ENCODE measurements around the gene FGB. TPM values are rescaled to one million over a fixed set of nuclear protein-coding genes. Genes with fewer than 3 reads are reported as not detected.

The FGB gene
- not detected in 2 replicates for total RNA-seq (2014; rRNA removed)
- polyA plus RNA-seq (2012), result not detected

DNA sequence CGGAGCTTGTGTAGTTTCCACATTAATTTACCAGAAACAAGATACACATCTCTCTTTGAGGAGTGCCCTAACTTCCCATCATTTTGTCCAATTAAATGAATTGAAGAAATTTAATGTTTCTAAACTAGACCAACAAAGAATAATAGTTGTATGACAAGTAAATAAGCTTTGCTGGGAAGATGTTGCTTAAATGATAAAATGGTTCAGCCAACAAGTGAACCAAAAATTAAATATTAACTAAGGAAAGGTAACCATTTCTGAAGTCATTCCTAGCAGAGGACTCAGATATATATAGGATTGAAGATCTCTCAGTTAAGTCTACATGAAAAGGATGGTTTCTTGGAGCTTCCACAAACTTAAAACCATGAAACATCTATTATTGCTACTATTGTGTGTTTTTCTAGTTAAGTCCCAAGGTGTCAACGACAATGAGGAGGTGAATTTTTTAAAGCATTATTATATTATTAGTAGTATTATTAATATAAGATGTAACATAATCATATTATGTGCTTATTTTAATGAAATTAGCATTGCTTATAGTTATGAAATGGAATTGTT, at the start of gene FGB:
Gene FGB, plus strand, starts transcription at position 315 of the 558 bp plus-strand sequence. Its CDS starts 8 bp downstream, at position 323.
- no peak for DNase-seq (ENCODE audit: low read depth)

DNA sequence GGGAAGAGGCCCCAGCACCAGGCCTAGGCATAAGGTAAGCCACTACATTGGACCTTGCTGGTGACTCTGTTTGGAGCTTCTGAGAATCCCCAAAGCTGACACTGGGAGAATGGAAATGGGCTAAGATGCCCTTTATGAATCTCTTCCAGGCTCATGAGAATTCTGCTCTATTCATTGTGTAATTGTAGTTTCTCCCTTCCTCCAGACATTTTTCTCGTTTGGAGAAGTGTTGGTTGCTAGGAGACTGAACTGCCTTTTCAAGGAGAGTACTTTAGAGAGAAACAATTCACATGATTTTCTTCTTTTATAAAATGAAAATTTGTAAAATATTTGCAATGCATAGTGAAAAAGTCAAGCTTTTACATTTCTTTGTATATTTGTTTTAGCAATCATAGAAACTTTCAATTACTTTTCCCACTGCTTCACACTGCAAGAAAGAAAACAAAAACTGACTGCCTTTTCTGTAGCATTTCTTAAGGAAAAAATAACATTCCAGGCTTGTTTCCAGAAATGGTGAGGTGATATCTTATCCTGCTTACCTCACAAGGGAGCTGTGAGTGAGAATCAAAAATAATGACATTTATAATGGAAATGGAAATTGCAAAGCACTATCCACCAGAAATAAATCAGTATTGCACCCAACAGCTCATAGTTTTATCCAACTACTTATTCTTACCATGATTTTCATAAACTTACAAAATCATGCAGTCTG, 46.3 kb upstream of the FGB start:
- DNase-seq (ENCODE audit: low read depth), result no peak

DNA sequence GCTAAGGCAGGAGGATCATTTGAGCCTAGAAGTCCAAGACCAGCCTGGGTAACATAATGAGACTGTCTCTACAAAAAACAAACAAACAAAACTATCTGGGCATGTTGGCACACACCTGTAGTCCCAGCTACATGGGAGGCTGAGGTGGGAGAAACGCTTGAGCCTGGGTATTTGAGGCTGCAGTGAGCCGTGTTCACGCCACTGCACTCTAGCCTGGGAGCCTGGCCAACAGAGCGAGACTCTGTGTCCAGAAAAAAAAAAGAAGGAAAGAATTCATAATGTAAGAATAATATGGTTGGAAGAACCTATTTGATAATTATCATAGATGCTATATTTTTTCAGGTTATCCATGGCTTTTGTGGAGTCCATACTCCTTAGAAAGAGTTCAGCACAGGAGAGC, 45.2 kb upstream of the FGB start:
- no peak for DNase-seq (ENCODE audit: low read depth)

DNA sequence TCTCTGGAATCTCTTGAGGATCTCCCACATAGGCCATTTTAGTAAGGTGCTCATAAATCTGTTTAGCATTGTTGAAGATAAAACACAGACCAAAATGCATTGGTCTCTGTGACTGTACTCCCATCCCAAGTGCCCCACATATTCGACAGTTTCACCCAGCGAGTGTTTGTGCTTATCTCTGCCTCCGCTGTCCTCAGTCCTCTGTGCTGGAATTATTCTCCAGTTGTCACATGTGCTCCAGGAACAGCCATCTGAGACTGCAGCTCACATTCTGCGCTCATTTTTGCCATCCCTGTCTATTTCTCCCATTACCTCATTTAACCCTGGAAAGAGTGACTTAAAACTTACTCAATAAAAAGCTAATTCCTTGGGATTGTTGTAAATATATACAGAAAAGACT, 43.6 kb upstream of the FGB start:
- no peak for DNase-seq (ENCODE audit: low read depth)

DNA sequence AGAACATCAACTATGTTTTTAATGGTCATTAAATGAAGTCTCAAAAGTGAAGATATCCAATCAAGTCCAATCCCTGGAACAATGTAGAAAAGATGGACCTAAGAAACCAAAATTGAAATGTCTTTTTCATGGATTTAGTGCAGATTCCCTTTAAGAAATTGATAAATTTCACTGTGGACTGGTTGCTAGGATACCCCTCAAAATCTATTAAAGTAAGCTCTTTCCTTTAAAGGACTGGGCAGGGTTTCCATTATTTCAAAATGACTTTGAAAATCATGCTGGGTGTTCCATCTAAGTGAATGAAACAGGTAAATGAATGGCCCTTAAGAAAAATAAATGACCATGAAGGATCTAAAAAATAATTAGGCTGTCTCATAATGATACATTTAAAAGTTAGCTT, 41.2 kb upstream of the FGB start:
- no peak for DNase-seq (ENCODE audit: low read depth)

DNA sequence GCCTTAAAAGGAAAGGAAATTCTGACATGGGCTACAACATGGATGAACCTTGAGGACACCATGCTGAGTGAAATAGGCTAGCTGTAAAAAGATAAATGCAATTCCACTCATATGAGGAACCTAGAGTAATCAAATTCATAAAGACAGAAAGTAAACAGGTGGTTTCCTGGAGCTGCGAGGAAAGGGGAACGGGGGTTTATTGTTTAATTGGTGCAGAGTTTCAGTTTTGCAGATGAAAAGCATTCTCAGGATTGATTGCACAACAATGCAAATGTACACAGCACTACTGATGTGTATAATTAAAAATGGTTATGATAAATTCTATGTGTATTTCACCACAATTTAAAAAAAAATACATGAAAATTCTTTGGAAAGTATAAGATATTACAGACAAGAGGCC, 36.7 kb upstream of the FGB start:
- no peak for DNase-seq (ENCODE audit: low read depth)

DNA sequence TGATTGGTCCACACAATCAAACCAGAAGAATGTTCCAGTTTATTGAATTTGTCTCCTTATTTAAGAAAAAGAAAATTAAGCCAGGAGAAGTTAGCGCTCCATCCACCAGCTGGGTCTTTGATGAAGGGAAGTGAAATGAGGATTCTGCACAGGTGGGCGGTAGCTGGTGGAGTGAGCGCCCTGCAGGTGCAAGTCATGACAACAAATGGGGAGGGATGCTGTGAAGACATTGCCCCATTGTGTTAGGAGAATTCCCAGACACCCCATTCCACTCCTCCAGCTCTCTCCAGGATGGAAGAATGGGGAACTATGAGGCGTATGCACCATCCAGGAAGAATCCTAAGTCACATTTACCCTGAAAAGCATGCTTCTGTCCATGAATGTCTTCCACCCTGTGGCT, 35.5 kb upstream of the FGB start:
- DNase-seq (ENCODE audit: low read depth), result no peak

DNA sequence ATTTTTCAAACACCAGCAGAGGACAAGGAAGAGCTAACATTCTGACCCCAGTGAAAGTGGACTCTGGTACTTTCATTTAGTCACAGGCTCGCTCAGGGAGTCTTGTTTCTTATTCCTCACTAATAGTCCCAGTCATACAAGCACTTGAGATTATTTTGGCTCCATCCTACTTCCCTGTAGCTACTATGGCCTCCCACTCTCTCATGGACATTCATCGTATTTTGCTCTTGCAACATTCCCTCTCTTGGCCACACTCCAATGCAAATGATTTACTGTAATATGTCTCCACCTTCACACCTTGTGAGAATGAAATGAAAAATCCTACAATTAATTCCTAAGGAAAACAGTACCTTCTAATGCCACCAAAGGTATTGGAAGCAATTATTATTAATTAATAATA, 33.9 kb upstream of the FGB start:
- no peak for DNase-seq (ENCODE audit: low read depth)

DNA sequence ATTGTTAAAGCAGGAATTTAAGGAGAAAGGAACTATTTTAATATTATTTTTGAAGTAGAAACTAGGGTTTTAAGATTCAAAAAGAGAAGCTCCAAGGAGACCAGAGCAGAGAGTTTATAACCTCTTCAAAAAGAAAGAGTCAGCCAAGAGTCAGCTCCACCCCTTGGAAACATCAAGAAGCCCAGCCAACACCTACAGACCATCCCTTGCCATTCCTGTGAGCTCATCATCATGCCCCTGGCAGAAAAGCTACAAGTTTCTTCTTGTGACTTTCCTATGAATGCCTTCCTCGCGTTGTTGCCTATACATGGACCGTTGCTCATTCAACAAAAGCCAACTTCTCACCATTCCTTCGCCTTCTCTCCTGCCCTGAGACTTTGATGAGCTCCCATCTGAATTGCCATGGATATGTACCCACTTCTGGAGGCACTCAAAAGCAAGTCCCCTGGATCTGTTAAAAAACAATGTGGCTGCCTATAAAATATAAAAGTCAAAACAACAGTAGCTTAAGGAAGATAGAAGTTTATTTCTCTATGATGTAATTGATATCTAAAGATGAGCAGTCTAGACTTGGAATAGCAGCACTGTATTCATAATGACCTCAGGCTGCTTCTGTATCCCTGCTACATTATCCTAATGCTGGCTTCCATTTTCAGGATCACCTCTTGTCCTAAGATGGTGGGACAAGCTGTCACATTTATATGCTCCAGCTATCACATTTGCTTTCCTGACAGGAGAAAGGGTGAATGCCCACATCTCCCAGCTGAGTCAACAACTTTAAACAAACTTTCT, 32.9 kb upstream of the FGB start:
- DNase-seq (ENCODE audit: low read depth), result no peak

DNA sequence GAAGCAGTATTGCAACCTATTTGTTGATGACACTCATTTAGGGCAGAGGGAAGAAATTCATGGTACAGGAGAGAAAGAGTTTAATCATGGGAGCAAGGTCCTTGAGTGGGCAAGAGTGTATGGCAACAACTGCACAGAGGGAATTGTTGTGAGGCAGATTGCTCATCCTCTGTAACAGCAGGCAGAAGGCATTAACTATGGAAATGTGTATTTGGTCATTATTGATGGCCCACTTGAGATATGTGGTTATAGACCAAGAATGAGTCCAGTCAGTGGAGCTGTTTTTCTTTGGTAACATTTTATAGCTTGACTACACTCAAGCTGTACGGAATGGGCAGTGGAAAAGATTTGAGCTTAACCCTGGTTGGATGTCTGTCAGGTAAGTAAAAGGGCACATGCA, 28.5 kb upstream of the FGB start:
- DNase-seq (ENCODE audit: low read depth), result peak; percentile 3

DNA sequence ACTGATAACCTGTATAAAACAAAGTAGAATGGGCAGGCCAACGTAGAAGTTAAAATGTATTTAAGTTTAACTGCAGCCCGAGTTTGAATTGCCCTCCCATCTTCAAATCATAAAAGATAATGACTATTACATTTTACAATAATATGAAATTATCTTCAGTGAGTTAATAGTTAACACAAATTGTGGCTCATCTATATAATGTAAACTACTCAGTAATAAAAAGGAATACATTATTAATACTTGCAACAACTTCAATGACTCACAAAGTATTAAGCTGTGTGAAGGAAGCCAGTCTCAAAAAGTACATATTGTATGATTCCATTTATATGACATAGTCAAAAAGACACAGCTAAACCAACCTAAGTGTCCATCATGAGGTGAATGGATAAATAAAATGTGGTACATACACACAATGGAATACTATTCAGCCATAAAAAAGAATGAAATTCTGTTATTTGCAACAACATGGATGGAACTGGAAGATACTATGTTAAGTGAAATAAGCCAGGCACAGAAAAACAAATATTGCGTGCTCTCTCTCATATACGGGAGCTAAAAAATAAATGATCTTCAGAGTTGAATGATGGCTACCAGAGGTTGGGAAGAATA, 20.4 kb upstream of the FGB start:
- DNase-seq (ENCODE audit: low read depth), result no peak

DNA sequence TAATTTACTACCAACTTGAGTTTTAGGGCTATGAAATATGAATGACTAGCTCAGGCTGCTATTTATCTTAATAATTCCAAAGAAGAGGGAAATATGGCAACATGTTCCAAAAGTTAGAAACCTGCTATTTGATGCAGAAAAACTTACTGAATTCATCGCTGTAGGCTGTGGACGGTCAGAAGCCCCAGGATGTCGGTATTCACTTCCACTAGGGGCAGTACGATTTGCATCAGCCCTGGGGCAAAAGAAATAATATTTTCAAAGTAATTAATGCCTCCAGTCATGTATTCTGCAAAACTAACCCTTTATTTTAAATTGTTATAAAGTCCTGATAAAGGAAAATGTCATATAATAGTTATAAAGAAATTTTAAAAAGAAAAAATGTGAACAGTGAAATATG, 17.1 kb upstream of the FGB start:
- DNase-seq (ENCODE audit: low read depth), result no peak

DNA sequence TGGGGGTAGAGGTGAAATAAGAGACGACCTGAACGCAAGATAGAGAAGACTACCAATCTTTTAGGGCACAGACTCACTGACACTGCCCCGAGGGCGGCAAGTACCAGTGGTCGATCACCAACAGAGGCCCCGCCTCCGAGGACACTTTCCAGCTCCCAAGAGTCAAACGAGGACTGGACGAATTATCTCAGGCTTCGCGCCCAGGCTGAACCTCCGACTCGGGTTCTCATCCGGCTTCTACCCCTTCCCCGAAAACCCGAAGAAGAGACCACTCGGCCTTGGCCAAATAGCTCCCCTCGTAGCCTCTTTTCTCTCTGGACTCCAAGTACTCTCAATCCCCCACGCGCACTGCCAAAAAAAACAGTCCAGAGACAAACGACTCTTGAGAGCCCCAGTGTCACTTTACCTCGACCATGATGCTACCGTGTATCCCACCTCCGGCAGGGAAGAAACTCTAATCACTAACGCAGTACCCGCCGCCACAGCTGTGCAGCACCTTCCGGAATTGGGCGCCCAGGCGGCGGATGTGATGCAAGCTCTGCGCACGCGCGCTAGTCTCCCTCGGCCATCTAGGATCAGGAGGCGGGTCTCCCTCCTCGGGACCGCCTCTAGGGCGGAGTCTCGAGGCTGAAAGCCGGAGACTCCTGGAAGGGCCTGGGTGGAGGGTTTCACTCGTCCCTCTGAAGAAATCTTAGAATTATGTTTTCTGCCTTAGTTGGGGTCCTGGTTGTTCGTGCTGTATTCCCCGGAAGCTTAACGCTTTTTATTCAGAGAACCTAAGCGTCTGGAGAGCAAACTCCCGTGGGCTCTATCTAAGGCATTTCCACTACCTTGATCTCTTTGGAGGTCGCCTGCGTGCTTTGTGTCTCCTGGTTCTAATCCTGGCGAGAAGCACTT, 12.7 kb upstream of the FGB start, which contains the start of gene PLRG1:
Gene PLRG1, minus strand, starts transcription at position 507 of the 897 bp plus-strand sequence. Its CDS starts 92 bp downstream, at position 415.
- DNase-seq (ENCODE audit: low read depth), result peak; percentile 93

DNA sequence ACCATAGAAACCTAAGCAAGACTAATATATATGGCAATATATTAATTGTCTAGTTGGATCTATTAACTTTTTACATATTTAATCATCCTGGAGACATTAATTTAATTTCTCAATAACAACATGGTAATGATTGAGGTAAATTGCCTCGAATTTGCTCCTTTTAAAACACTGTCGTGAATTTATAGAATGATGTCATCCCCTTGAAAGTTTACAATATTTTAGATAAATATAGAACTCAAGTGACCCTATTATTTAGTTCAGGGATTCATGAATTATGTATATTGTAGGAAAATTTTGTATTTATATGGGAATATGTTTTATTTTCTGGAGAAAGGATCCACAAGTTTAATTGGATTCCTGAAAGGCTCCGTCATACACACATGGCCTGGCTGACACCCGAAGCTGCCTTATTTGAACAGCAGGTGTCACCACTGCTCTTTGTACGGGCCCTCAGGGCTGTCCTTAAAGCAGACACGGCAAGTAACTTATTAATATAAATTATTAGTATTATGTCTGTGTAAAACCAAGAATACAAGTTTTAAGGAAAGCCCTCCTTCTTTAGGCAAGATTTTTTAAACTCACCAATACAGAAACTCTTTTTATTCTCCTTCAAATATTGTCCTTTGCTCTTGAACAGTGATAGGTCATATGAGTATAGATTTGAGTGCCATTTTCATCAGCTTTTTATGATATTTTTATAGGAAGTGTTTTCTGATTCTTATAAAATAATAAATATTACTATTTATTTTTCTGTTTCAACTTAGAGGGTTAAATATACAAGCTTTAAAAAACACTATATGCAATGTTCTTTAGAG, 10.7 kb upstream of the FGB start:
- DNase-seq (ENCODE audit: low read depth), result peak; percentile 72

DNA sequence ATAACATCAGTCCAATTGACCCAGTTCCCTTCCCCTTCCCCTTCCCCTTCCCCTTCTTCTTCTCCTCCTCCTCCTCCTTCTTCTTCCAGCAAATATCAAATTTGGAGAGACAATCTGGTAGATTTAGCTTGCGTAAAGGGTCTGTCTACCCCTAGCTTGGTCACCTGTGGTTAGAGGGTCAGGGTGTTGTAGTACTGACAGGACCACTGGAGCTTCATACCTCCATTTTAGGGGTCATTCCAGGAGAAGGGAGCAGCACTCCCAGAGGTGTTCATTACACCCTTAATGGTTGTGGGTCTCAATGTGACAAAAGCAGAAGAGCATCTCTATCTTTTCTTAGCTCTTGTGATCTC, 3.7 kb upstream of the FGB start:
- no peak for DNase-seq (ENCODE audit: low read depth)

DNA sequence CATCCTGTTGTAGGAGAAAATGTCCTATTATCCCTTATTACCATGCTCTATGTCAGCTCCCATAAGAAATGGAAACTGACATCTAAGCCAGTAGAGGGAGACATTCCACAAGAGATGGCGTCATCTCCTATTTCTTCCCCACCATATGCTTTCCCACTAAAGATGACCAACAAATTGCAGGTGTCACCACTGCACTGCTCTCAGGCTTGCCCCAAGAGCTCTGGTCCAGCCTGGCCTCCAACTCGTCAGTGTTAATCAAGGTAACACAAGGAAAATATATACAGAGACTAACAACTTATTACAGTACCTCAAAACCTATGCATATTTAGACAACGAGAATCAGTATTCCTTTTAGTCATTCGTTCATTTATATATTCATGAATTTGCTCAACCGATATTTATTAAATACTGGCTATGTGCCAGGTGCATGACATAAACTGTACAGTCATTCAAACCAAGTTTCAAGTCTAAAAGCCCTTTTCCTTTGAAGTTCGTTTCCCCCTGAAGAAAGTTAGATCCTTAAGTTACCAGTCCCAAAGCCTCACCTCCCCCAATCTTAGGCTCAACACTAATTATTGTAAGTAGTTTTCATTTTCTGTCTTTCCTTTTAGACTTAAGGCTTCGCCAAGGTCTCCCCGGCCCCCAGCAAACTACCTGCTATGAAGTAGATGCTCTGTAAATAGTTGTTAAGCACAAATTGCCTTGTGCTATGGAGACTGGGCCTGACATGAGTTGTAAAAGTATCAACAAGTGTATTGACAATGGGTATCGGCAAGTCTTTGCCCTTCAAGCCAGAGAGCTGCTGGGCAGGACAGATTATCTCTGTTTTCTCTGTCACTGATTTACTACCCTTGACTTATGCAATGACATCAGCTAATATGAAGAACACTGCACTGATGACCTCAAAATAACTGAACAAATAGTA, 3.1 kb upstream of the FGB start:
- DNase-seq (ENCODE audit: low read depth), result peak; percentile 66

DNA sequence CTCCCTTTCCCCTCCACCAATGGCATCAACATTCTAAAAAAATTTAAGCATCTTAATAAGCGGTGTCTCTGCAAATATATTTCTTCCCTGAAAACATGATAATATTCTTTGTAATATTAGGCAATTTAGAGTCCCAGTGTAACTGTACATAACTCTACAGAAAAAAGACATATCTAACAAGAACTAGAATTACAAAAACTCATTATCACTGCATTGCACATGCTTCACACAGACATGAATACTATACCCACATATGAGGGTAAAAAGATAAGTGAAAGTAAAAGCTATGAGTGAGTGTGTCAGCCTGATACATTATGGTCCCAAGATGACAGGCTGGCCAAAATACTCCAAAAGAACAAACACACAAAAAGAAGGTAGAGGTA, 2.4 kb upstream of the FGB start:
- DNase-seq (ENCODE audit: low read depth), result no peak

DNA sequence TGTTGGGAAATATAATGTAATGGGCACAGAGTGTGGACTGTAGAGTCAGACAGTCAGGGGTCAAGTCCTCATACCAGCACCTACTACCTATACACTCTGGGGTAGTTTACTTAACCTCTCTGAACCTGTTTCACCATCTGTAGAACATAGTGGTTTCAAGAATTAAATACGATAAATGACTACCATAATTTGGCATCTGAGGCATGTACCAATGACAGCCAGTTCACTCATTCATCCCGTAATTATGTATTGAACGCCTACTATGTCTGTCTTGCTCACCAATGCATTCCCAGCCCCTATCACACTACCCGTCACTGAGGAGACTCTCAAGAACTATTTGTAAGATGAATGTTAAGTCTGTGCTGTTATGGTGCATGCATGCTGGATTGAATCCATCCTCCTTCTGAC, 2.0 kb upstream of the FGB start:
- peak; percentile 47 for DNase-seq (ENCODE audit: low read depth)

DNA sequence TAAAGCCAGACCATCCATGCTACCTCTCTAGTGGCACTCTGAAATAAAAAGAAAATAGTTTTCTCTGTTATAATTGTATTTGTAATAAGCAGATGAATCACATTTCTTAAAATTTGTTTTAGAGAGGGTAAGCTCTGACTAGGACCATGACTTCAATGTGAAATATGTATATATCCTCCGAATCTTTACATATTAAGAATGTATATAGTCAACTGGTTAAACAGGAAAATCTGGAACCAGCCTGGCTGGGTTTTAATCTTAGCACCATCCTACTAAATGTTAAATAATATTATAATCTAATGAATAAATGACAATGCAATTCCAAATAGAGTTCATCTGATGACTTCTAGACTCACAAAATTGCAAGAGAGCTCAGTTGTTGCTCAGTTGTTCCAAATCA, 1.5 kb downstream of the FGB start:
- DNase-seq (ENCODE audit: low read depth), result no peak

Measured in LHCN-M2 (cell line).